Loucy (cell line): ENCODE measurements around the gene ITGB7.

Experiments
- EZH2phosphoT487 ChIP-seq: fragments of 200-600 bp; IDR thresholded peaks from 2 replicates; pipeline ENCODE4 v1.6.1; 2018; ENCODE audit warnings: antibody characterized with exemption, mild to moderate bottlenecking, moderate library complexity, borderline replicate concordance
- TF ChIP-seq, protein P1 (sequence below): fragments of 200-600 bp; sonication (generic); conservative IDR thresholded peaks from 2 replicates; pipeline ENCODE4 v1.5.1; 2014; ENCODE audit warnings: mild to moderate bottlenecking, antibody characterized with exemption, low read length

DNA sequence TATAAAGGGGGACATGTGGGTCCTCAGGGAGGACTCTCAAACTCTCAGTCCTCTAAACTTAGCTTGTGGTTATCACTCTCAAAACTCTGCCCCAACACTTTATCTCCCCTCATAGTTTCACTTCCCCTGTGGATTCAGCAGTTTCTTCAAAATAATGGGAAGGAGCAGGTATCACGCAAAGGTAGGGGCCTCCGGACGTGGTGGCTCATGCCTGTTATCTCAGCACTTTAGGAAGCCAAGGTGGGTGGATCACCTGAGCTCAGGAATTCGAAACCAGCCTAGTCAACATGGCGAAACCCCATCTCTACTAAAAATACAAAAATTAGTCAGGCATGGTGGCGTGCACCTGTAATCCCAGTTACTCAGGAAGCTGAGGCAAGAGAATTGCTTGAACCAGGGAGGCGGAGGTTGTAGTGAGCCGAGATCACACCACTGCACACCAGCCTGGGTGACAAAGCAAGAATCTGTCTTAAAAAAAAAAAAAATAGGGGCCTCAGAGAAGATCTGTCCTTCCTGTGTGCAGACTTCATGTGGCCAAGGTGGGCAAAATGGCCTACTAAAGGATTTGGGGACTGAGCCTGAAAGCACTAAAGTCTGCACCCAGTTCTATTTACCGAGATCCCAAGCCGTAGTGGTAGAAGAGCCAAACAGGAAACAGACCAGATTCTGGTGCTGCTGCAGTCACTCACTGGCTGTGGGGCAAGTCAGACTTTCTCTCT, 6.4 kb downstream of the ITGB7 start:
- TF ChIP-seq, protein P1, sequence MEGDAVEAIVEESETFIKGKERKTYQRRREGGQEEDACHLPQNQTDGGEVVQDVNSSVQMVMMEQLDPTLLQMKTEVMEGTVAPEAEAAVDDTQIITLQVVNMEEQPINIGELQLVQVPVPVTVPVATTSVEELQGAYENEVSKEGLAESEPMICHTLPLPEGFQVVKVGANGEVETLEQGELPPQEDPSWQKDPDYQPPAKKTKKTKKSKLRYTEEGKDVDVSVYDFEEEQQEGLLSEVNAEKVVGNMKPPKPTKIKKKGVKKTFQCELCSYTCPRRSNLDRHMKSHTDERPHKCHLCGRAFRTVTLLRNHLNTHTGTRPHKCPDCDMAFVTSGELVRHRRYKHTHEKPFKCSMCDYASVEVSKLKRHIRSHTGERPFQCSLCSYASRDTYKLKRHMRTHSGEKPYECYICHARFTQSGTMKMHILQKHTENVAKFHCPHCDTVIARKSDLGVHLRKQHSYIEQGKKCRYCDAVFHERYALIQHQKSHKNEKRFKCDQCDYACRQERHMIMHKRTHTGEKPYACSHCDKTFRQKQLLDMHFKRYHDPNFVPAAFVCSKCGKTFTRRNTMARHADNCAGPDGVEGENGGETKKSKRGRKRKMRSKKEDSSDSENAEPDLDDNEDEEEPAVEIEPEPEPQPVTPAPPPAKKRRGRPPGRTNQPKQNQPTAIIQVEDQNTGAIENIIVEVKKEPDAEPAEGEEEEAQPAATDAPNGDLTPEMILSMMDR = no peak
- no peak for TF ChIP-seq EZH2phosphoT487
